GM21526 (cell line): ENCODE data around the gene AAGAB.

Experiments used
- ATAC-seq: cut with Tn5 transposase; IDR thresholded peaks from one replicate; pipeline ENCODE4 v1.9.1; 2021; ENCODE audit warnings: moderate library complexity; ENCODE audit not compliant: unreplicated experiment, low FRiP score

Gene AAGAB

DNA sequence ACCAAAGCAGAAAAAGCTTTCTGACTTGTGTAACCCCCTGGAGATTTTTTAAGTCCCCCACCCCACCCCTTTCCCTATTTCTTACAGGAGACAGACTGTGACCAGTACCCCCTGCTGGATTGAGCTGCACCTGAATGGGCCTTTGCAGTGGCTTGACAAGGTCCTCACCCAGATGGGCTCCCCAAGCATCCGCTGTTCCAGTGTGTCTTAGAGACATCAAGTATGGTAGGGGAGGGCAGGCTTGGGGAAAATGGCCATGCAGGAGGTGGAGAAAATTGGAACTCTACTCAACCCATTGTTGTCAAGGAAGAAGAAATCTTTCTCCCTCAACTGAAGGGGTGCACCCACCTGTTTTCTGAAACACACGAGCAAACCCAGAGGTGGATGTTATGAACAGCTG lies 64.1 kb downstream of the AAGAB start:
- no peak for ATAC-seq

DNA sequence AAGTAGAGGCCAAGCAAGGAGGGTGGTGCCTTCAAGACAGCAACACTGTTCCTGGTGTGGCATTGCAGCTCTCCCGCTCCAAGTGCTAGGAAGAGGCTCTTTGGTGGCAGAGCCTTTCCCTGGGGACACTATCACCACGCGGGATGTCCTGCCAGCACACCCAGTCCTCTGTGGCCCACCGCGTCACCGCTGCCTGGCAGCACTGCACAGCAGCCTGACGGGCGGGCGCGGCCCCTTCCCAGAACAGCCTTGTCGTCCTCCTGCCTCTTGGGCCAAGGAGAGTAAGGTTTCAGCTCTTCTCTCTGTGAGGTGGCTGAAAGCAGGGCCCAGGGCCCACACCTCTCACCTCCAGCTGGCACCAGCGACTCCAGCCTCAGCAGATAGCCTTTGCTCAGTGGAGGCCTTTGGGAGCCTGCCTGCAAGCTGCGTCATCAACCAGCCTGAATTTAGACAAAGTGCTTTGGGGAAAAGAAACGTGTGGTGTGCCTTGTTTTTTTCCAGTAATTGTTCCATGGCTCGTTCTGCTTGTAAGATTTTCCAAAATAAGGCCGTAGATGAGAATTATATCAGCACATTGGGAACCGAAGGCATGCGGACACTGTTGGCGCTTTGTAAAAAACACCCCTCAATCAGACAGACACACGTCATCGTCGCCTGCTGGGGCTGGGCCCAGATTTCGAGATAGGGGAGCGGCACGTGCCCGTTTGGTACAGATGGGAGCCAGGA lies 65.0 kb downstream of the AAGAB start:
- no peak for ATAC-seq

DNA sequence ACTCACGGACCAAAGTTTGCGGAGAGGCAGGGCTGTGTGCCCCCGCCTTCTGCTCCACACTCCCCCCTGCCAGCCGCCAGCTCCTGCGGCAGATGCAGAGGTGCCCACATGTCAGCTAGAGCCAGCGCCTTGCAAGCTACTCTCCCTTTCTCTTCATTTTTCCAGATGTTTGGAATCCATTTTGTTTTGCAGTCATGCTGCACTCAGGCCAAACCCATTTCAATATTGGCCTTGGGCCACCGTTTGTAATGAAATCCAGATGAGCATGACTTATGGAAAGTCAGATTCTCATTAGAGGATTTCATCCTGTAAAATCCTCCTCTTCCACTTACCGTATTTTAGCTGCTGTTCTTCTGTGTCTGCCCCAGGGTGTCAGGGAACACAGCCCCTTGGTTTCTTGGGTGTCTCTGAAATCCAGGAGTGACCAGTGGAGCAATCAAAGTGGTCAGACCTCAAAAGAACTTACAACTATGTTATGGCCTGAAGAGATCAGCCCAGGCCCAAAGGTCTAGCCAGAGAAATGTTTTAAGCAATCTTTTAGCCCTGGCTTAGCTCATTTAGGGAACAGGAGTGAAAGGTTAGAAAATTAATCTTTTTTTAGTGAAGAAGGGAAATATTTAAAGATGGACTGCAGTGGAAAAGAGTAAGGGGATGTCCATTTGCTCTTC lies 65.8 kb downstream of the AAGAB start:
- no peak for ATAC-seq

DNA sequence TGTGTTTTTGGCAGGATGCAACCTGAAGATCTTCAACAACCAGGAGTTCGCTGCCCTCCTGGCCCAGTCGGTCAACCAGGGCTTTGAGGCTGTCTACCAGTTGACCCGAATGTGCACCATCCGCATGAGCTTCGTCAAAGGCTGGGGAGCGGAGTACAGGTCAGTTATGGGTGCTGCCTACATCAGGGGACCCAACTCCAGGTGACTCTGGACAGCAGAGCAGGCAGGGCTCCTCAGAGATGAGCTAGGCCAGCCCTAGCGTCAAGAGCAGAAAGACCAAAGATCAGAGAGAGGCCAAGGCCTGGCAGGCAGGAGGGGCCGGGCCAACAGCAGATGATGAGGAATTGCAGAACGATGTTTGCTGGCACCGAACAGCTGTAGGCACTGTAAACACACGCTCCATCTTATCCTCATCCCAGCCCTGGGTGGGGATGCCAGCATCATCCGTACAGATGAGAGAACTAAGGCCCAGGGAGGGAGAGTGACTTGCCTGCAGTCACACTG lies 67.1 kb downstream of the AAGAB start:
- ATAC-seq = no peak

DNA sequence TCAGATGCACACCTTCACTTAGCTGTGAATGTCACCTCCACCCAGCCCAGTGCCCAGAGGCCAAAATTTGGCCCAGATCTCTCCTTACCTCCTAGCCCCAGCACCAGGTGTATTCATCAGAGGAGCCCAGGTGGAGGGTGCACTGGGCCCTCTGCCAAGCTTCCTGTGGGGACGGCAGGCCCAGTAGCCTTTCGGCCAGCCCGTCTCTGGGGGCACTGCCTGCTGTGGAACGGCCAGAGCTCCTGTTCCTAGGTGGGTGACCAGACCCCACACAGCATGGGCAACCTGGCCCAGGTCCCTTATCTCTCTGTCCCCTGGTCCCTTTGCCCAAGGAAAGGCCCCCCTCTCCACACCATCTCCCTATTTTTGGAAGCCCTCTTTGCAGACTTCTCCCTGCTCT lies 67.8 kb downstream of the AAGAB start:
- ATAC-seq = no peak

DNA sequence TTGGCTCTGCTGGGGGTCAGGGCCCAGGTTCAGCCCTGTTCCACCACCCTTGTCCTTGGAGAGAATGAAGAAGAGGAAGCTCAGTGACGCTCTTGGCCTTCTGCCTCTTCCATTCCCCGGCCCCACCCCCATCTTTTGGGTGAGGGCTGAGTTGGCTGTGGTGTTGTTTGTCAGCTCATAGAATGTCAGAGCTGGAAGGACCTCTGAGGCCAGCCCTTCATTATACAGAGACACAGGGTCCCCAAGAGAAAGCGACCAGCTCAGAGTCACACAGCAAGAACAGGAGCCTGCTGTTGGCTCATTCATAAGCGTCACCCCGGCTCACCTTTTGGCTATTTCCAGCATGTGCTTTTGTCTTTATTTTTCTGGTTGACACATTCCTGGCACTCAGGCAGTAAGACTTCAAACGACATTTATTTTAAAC lies 68.2 kb downstream of the AAGAB start:
- ATAC-seq = no peak

DNA sequence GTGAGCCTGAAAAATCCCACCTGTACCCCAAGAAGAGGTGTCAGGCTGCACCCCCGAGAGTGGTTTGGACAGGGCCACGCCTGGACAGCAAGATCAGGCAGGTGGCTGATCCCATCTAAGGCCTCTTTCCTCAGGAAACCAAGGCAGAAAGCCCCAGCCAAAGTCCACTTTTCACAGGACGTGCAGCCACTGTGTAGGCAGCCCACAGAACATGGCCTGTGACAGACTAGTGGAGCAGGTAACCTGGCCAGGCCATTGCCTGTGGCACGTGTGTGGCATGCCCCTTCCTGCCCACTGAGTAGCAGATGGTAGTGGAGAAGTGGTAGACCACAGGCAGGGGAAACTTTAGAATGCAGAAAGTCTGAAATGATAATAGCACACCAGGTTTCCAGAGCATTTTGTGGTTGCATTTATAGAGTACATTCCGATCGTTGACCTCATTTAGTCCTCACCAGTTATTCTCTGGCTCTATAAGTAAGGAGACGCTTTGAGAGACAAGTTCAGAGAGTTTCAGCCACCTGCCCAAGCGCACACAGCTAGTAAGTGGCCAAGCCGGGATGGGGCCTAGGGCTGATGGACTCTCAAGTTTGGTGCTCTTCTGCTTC lies 68.7 kb downstream of the AAGAB start:
- ATAC-seq = no peak

DNA sequence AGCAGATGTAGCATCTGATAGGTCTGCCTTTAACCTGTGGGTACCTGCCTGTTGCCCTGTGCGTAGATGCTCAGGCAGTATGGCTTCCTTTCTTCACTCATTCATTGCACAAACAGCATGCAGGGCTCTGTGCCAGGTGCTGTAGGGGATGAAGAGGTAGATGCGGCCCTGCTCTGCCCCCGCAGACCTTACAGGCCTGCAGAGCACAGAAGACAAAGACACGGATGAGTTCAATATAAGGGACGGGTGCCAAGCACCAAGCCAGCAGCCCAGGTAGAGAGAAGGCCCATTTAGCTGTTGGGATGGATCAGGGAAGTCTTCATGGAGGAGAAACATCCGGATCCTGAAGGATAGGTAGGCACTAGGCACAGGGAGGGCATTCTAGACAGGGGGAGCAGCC lies 69.4 kb downstream of the AAGAB start:
- no peak for ATAC-seq

DNA sequence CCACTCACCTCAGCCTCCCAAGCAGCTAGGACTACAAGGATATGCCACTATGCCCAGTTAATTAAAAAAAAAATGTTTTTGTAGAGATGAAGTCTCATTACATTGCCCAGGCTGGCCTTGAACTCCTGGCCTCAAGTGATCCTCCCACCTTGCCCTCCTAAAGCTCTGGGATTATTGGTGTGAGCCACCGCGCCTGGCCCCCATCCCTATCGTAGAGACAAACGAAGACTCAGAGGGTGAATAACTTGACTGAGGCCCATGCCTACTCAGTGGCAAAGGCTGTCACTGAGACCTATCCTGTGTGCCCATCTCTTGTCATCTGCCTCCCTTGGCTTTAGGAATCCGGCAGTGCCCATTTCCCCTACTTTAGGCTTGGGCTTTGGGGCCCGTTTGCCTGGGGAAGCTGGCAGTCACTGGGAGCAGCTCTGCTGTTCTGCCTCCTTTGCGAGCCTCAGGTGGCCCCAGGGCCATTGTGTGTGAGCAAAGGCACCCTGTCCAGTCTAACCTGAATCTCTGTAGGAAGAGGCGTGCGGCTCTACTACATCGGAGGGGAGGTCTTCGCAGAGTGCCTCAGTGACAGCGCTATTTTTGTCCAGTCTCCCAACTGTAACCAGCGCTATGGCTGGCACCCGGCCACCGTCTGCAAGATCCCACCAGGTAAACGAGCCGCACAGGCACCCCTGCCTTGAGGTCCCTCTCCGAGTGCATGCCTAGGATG lies 70.1 kb downstream of the AAGAB start:
- no peak for ATAC-seq

DNA sequence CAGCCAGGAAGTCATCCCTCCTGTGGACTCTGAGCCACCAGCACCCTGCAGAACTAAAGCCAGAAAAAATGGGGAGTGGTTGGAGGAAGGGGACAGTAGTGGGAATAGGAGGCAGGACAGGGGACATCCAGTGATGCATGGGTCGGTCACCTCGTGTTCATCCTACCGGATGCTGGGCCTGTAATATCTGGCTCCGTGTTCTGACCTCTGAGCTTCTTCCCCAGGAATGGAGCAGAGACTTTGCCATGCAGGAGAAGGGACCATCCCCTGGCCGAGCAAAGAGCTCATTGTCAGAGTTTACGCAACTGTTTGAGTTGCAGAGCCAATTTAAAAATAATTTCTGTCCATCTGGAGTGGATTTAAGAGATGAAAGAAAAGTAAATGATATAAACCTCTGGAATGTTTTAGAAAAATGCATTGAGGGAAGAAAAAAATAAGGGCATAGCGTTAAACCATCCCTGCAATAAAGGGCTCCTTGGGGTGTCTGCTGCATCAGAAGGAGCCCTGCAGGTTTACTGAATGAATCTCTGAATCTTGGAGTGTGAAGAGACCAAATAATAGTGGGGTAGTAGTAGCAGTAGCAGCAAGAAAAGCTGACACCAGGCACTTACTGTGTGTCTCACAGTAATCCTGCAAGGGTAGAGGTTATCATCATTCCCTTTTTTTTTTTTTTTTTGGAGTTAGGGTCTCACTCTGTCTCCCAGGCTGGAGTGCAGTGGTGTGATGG lies 70.9 kb downstream of the AAGAB start:
- ATAC-seq = no peak

DNA sequence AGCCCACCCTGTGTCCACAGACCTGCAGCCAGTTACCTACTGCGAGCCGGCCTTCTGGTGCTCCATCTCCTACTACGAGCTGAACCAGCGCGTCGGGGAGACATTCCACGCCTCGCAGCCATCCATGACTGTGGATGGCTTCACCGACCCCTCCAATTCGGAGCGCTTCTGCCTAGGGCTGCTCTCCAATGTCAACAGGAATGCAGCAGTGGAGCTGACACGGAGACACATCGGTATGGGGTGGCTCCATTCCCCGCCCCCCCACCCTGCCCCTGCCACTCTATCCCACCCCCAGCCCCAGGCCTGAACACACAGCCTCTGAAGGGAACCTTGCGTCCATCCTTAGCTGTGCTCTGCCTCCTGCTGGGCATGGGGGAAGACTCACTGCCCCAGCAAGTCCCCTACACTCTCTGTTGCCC lies 73.2 kb downstream of the AAGAB start:
- no peak for ATAC-seq

DNA sequence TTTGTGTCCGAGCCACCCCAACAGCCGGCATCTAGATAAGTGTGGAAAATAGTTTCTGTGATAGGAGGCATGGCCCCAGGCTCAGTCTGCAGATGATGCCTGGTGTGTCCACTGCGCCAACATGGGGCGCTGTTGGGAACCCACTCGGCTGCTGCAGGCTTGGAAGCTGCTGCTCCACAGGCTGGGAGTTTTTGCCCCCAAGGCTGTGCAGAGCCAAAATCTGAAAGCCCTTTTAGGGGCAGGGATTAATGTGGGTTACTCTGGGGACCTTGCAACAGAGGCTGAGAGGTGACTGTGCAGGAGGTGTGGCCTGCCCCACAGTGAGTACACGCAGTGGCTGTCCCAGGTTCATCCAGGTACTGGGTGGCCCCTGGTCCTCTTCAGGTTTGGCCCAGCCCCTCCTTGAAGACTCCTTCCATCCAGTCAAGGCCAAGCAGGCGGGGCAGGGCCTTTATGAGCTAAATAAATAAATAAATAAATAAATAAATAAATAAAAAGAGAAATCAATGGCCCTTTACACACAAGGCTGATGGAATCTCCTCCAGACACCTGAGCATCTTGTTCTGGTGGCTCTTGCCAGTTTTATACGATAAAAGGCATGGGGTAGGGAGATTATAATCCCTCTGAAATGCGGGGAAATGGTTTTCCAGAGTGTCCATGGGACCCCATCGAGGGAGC lies 73.8 kb downstream of the AAGAB start:
- ATAC-seq = no peak

DNA sequence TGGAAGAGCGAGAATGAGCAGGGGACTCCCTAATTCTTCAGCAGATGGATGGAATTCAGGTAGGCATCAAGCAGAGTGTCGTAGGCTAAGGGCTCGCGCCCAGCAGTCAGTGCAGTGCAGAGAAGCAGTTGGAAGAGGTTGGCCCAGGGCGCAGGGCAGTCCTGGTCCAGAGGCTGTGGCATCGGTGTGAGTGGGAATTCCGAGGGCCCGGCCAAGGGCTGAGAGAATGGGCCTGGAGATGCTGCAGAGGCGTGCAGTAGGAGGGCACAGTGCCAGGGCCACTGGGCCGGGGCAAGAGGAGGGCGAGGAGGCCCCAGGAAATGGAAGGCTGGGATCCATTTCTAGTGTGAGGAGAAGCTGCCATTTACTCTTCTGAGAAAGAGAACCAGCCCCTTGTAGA lies 74.4 kb downstream of the AAGAB start:
- no peak for ATAC-seq

DNA sequence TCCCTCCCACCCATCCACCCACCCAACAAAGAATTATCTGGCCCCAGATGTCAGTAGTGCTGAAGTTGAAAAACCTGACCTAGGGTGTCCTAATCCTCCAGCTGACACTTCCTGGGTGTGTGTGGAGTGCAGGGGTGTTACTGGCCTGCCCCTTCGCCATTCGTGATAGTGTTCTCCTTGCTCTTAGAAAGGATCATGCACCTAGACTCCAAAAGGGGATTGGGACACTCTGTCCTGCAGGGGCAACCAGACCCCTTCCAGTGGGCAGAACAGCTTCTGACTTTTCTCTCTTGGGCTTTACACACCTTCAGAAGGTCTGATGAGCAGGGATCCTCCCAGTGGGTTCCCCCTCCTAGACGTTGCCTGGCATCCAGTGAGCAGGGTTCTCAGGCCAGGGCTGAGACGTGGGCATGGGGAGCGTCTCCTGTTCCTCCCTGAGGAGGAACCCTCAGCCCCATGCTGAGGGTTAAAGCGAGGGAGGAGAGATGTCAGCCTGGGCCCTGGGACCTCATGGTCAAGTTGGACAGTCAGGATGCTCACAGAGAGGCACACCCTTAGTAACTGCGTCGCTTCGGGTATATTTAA lies 75.0 kb downstream of the AAGAB start:
- no peak for ATAC-seq

DNA sequence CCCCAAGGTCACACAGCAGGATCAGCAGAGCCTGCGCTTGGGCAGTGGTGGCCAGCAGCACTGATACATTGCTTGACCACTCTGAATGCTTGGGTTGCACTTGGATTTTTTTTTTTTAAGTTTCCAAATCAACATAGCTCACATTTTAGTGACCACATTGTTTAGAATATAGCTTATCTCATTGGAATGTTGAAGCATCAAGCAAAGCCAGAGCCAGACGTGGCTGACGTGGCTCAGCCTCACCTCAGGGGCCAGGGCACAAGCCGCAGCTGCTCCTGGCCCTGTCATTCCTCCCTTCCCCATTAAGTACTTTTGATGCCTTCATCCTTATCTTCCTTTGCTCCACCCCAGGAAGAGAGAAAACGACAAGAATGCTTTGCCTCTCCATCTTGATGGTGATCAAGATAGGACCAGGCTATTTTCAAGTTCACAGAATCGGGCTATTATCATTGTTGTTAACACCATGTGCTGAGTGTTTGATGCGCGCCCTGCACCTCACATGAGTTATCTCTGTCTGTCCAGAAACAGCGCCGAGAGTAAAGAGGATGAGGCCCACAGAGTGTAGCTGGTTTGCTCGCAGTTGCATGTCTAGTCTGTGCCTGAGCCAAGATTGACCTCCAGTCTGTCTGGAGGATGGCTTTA lies 75.8 kb downstream of the AAGAB start:
- ATAC-seq = no peak

DNA sequence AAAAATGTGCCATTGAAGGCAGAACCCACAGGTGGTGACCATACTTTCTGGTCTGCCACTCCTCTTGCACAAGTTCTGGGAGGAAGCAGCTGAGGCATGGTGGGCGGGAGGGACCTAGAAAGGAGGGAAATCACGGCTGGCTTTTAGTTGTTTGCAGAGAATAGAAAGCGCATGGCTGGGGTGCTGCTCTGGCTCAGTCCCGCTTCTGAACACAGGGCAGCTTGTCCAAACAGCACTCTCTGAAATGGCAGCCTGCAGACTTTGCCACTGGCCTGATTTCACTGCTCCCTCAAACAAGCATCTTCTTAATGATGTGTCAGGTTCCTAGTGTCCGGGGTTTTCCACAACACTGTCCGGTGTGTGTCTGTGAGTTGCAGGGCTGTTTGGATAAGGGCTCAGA lies 76.7 kb downstream of the AAGAB start:
- ATAC-seq = no peak

DNA sequence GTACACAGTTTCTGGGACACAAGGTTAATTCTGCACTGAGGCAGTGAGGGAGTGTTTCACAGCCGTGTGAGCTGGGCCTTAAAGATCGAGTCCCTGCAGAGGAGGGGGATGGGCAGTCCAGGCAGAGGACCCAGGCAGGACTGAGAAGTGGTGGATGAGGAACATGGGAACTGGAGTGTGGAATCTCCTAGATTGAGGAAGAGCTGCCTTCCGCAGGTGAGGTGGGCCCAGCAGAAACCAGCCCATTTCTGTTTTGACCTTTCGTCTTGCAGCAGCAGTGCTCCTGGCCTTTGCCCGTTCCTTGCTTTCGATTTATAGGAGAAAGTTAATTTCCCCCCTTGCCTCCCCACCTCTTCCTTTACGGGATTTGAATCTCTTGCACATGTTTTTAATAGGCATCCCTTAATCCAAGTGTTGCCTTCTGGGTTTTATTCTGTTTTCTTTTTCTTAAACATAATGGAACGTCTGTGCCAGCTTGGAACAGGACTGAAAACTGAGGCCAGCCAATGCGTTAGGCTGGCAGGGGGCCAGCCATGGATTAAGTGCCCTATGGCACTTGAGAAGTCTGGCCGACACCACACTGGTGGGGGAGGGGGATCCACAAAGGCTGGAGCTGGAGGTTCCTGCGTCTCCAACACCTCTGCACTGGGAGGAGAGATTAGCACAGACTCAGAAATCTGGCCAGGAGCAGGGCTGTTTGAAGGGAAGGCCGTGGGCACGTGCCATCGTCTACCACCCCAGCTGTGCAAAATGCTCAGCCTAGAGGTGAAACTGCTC lies 78.1 kb downstream of the AAGAB start:
- no peak for ATAC-seq

DNA sequence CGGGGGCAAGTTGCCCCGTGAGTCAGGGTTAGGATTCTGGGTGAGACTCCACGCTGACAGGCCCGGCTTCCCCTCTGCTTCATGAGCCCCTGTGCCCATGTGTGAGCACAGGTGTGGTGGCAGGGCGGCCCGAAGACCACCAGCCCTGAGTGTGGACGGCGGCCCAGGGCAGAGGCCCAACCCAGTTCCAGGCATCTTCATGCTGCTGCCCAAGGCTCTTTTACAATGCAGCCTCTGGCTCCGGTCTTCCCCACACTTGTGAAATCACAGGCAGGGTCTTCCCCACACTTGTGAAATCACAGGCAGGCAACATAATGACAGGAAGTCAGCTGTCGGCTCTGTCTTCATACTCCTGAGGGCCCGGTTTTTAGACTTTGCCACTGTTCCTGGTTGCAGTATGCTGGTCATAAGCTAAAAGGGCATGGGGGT lies 78.8 kb downstream of the AAGAB start:
- ATAC-seq = no peak
